Effector memory CD8-positive, alpha-beta T cell (primary cell): Measurements from ENCODE around the gene NFAT5.

Experiments used
- ATAC-seq: fragments of 150-1000 bp; cut with Tn5 transposase; replicated peaks from 2 replicates; pipeline ENCODE4 v1.10.0; 2021; ENCODE audit warnings: mild to moderate bottlenecking, moderate library complexity
- DNase-seq, 3 experiments: peaks; one replicate each; pipeline ENCODE4 v3.0.0; 2021
- H3K27ac Mint-ChIP-seq, 2 donors: one replicate each; pipeline ENCODE4 v1.8.0; 2022; ENCODE audit warnings: mild to moderate bottlenecking in 2 of 2, mixed read lengths in 2 of 2, moderate library complexity in 2 of 2
- H3K27me3 Mint-ChIP-seq, 2 donors: one replicate each; pipeline ENCODE4 v1.8.0; 2022; ENCODE audit warnings: mixed read lengths in 2 of 2
- H3K36me3 Mint-ChIP-seq: one replicate; pipeline ENCODE4 v1.8.0; 2022; ENCODE audit warnings: mild to moderate bottlenecking, moderate library complexity, mixed read lengths; ENCODE audit not compliant: insufficient read depth
- H3K4me1 Mint-ChIP-seq, 2 donors: one replicate each; pipeline ENCODE4 v1.8.0; 2022; ENCODE audit warnings: low read depth in 2 of 2, mixed read lengths in 2 of 2
- H3K4me3 Mint-ChIP-seq, 2 donors: one replicate each; pipeline ENCODE4 v1.8.0; 2022; ENCODE audit warnings: mild to moderate bottlenecking in 2 of 2, mixed read lengths in 2 of 2, moderate library complexity in 2 of 2
- H3K9me3 Mint-ChIP-seq, 2 donors: one replicate each; pipeline ENCODE4 v1.8.0; 2022; ENCODE audit warnings: mixed read lengths in 2 of 2

NFAT5 gene

GRCh38 chr16:69647020-69647419 is 81.3 kb downstream of the NFAT5 start:
- DNase-seq, result no peak
- peak overlapping the region in 1 of 2 donors; percentile 72 for H3K27ac Mint-ChIP-seq
- ATAC-seq, result no peak
- H3K36me3 Mint-ChIP-seq, result peaks cover 32% of the 10 kb centered on the region
- no peaks in the 10 kb centered on the region for H3K27me3 Mint-ChIP-seq
- H3K4me3 Mint-ChIP-seq, result no peak overlapping the region
- peaks cover 3 to 4% of the 10 kb centered on the region in 2 donors for H3K4me1 Mint-ChIP-seq
- no peaks in the 10 kb centered on the region for H3K9me3 Mint-ChIP-seq

GRCh38 chr16:69651217-69651616 is 85.5 kb downstream of the NFAT5 start:
- Mint-ChIP-seq H3K36me3 (peaks cover 66% of the 10 kb centered on the region), H3K27ac (no peak overlapping the region), H3K4me3 (no peak overlapping the region), H3K9me3 (no peaks in the 10 kb centered on the region), H3K4me1 (no peaks in the 10 kb centered on the region), H3K27me3 (no peaks in the 10 kb centered on the region)
- ATAC-seq, result no peak
- DNase-seq, result no peak

- DNase-seq (no peak), ATAC-seq (no peak)
- Mint-ChIP-seq H3K27ac (peak overlapping the region in 1 of 2 donors; percentile 89), H3K27me3 (no peaks in the 10 kb centered on the region), H3K4me1 (no peaks in the 10 kb centered on the region), H3K4me3 (no peak overlapping the region), H3K9me3 (no peaks in the 10 kb centered on the region), H3K36me3 (peaks cover 73% of the 10 kb centered on the region)
Observed at GRCh38 chr16:69654280-69654931, 88.6 kb downstream of the NFAT5 start.

GRCh38 chr16:69660166-69660565 is 94.4 kb downstream of the NFAT5 start:
- no peaks in the 10 kb centered on the region for H3K9me3 Mint-ChIP-seq
- DNase-seq, result no peak
- H3K36me3 Mint-ChIP-seq, result peaks cover 66% of the 10 kb centered on the region
- H3K4me1 Mint-ChIP-seq, result no peaks in the 10 kb centered on the region
- H3K27me3 Mint-ChIP-seq, result no peaks in the 10 kb centered on the region
- H3K27ac Mint-ChIP-seq, result no peak overlapping the region
- no peak overlapping the region for H3K4me3 Mint-ChIP-seq
- no peak for ATAC-seq

GRCh38 chr16:69662901-69663300 is 97.1 kb downstream of the NFAT5 start:
- Mint-ChIP-seq H3K27ac (peak overlapping the region in 1 of 2 donors; percentile 89), H3K4me1 (no peaks in the 10 kb centered on the region), H3K27me3 (no peaks in the 10 kb centered on the region), H3K9me3 (no peaks in the 10 kb centered on the region), H3K36me3 (peaks cover 41% of the 10 kb centered on the region), H3K4me3 (no peak overlapping the region)
- DNase-seq (no peak), ATAC-seq (no peak)

- Mint-ChIP-seq H3K27ac (peak overlapping the region in 1 of 2 donors; percentile 52), H3K4me3 (no peak overlapping the region), H3K4me1 (no peaks in the 10 kb centered on the region), H3K27me3 (no peaks in the 10 kb centered on the region), H3K36me3 (peaks cover 39% of the 10 kb centered on the region), H3K9me3 (no peaks in the 10 kb centered on the region)
- ATAC-seq (no peak), DNase-seq (no peak)
Observed at GRCh38 chr16:69663846-69664245, 98.1 kb downstream of the NFAT5 start.

- H3K36me3 Mint-ChIP-seq, result peaks cover 34% of the 10 kb centered on the region
- H3K9me3 Mint-ChIP-seq, result no peaks in the 10 kb centered on the region
- peak overlapping the region in 1 of 2 donors; percentile 22 for H3K27ac Mint-ChIP-seq
- DNase-seq (no peak), ATAC-seq (no peak)
- no peak overlapping the region for H3K4me3 Mint-ChIP-seq
- no peaks in the 10 kb centered on the region for H3K27me3 Mint-ChIP-seq
- no peaks in the 10 kb centered on the region for H3K4me1 Mint-ChIP-seq
Observed at GRCh38 chr16:69669577-69669976, 103.8 kb downstream of the NFAT5 start.

GRCh38 chr16:69672315-69672997 is 106.7 kb downstream of the NFAT5 start:
- no peaks in the 10 kb centered on the region for H3K27me3 Mint-ChIP-seq
- H3K27ac Mint-ChIP-seq, result peak overlapping the region; percentile 44 to 51
- H3K4me1 Mint-ChIP-seq, result no peaks in the 10 kb centered on the region
- DNase-seq, result no peak
- H3K36me3 Mint-ChIP-seq, result peaks cover 49% of the 10 kb centered on the region
- ATAC-seq, result no peak
- no peak overlapping the region for H3K4me3 Mint-ChIP-seq
- no peaks in the 10 kb centered on the region for H3K9me3 Mint-ChIP-seq

- no peaks in the 10 kb centered on the region for H3K9me3 Mint-ChIP-seq
- DNase-seq (no peak), ATAC-seq (no peak)
- peak overlapping the region; percentile 44 to 51 for H3K27ac Mint-ChIP-seq
- no peaks in the 10 kb centered on the region for H3K4me1 Mint-ChIP-seq
- H3K4me3 Mint-ChIP-seq, result no peak overlapping the region
- H3K36me3 Mint-ChIP-seq, result peaks cover 52% of the 10 kb centered on the region
- H3K27me3 Mint-ChIP-seq, result no peaks in the 10 kb centered on the region
Observed at GRCh38 chr16:69672998-69673713, 107.4 kb downstream of the NFAT5 start.

- Mint-ChIP-seq H3K4me3 (no peak overlapping the region), H3K27ac (no peak overlapping the region), H3K4me1 (peaks cover 0 to 1% of the 10 kb centered on the region in 2 donors), H3K36me3 (peaks cover 79% of the 10 kb centered on the region), H3K9me3 (no peaks in the 10 kb centered on the region), H3K27me3 (no peaks in the 10 kb centered on the region)
- no peak for DNase-seq
- ATAC-seq, result no peak
Observed at GRCh38 chr16:69680358-69680757, 114.6 kb downstream of the NFAT5 start.

GRCh38 chr16:69688589-69688988 is 122.8 kb downstream of the NFAT5 start:
- Mint-ChIP-seq H3K9me3 (no peaks in the 10 kb centered on the region), H3K4me3 (no peak overlapping the region), H3K36me3 (peaks cover 59% of the 10 kb centered on the region), H3K27me3 (no peaks in the 10 kb centered on the region), H3K4me1 (no peaks in the 10 kb centered on the region), H3K27ac (peak overlapping the region in 1 of 2 donors; percentile 13)
- DNase-seq (no peak), ATAC-seq (no peak)

GRCh38 chr16:69691980-69692911 is 126.5 kb downstream of the NFAT5 start:
- no peak overlapping the region for H3K4me3 Mint-ChIP-seq

GRCh38 chr16:69693916-69694315 is 128.2 kb downstream of the NFAT5 start:
- Mint-ChIP-seq H3K36me3 (peaks cover 67% of the 10 kb centered on the region), H3K27me3 (no peaks in the 10 kb centered on the region), H3K9me3 (no peaks in the 10 kb centered on the region), H3K4me3 (no peak overlapping the region), H3K4me1 (no peaks in the 10 kb centered on the region), H3K27ac (peak overlapping the region; percentile 41 to 57)
- ATAC-seq (no peak), DNase-seq (no peak)

More at GRCh38 chr16:69691980-69692911, 126.5 kb downstream of the NFAT5 start:
- H3K4me1 Mint-ChIP-seq, result no peaks in the 10 kb centered on the region
- no peak for ATAC-seq
- no peak for DNase-seq
- H3K9me3 Mint-ChIP-seq, result no peaks in the 10 kb centered on the region
- H3K27me3 Mint-ChIP-seq, result no peaks in the 10 kb centered on the region
- peaks cover 62% of the 10 kb centered on the region for H3K36me3 Mint-ChIP-seq
- peak overlapping the region in 1 of 2 donors; percentile 71 for H3K27ac Mint-ChIP-seq
